Loucy (cell line): ENCODE data around the gene KIF20A.

ENCODE experiments used
- H2AFZ ChIP-seq: fragments of 200-600 bp; sonication (generic); 2 replicates; pipeline ENCODE4 v1.6.0; 2016; ENCODE audit warnings: antibody characterized with exemption, mild to moderate bottlenecking, low read length, moderate library complexity
- H3F3A ChIP-seq: fragments of 200-600 bp; 2 replicates; pipeline ENCODE4 v1.6.0; 2016; ENCODE audit warnings: antibody characterized with exemption, low read depth, mild to moderate bottlenecking
- H3K27me3 ChIP-seq: fragments of 200-600 bp; sonication (generic); 2 replicates; pipeline ENCODE4 v1.6.1; 2014; ENCODE audit warnings: low read length, mild to moderate bottlenecking; ENCODE audit not compliant: insufficient read depth, poor library complexity, severe bottlenecking
- H3K36me3 ChIP-seq: fragments of 200-600 bp; sonication (generic); 2 replicates; pipeline ENCODE4 v1.6.1; 2016; ENCODE audit warnings: low read length; ENCODE audit not compliant: insufficient read depth
- H3K4me1 ChIP-seq: fragments of 200-600 bp; sonication (generic); 2 replicates; pipeline ENCODE4 v1.5.1; 2014; ENCODE audit warnings: low read length, mild to moderate bottlenecking; ENCODE audit not compliant: insufficient read depth, poor library complexity, severe bottlenecking
- H3K4me2 ChIP-seq: fragments of 200-600 bp; sonication (generic); 2 replicates; pipeline ENCODE4 v1.6.0; 2014; ENCODE audit warnings: antibody characterized with exemption, low read length, low read depth, mild to moderate bottlenecking; ENCODE audit not compliant: poor library complexity, severe bottlenecking
- H3K4me3 ChIP-seq: fragments of 200-600 bp; sonication (generic); 2 replicates; pipeline ENCODE4 v1.5.1; 2014; ENCODE audit warnings: low read length, mild to moderate bottlenecking, mixed read lengths; ENCODE audit not compliant: poor library complexity, severe bottlenecking
- H3K79me2 ChIP-seq: fragments of 200-600 bp; sonication (generic); 2 replicates; pipeline ENCODE4 v1.6.1; 2014; ENCODE audit warnings: low read length; ENCODE audit not compliant: insufficient read depth
- H3K9ac ChIP-seq: fragments of 200-600 bp; sonication (generic); 2 replicates; pipeline ENCODE4 v1.6.0; 2014; ENCODE audit warnings: mild to moderate bottlenecking, low read depth, low read length, moderate library complexity; ENCODE audit not compliant: poor library complexity, severe bottlenecking
- H3K9me2 ChIP-seq: fragments of 200-600 bp; sonication (generic); replicated peaks from 2 replicates; pipeline ENCODE4 v1.6.1; 2016; ENCODE audit warnings: low read depth, low read length, mixed read lengths
- H3K9me3 ChIP-seq: fragments of 200-600 bp; sonication (generic); 2 replicates; pipeline ENCODE4 v1.6.1; 2014; ENCODE audit warnings: mild to moderate bottlenecking, antibody characterized with exemption, low read length, low read depth; ENCODE audit not compliant: insufficient read depth
- H4K20me1 ChIP-seq: fragments of 200-600 bp; sonication (generic); 2 replicates; pipeline ENCODE4 v1.6.0; 2014; ENCODE audit warnings: antibody characterized with exemption, low read length, mild to moderate bottlenecking; ENCODE audit not compliant: insufficient read depth, poor library complexity, severe bottlenecking
- EZH2phosphoT487 ChIP-seq: fragments of 200-600 bp; IDR thresholded peaks from 2 replicates; pipeline ENCODE4 v1.6.1; 2018; ENCODE audit warnings: antibody characterized with exemption, mild to moderate bottlenecking, moderate library complexity, borderline replicate concordance
- TF ChIP-seq, protein P1 (sequence below): fragments of 200-600 bp; sonication (generic); conservative IDR thresholded peaks from 2 replicates; pipeline ENCODE4 v1.5.1; 2014; ENCODE audit warnings: mild to moderate bottlenecking, antibody characterized with exemption, low read length

Gene KIF20A

DNA sequence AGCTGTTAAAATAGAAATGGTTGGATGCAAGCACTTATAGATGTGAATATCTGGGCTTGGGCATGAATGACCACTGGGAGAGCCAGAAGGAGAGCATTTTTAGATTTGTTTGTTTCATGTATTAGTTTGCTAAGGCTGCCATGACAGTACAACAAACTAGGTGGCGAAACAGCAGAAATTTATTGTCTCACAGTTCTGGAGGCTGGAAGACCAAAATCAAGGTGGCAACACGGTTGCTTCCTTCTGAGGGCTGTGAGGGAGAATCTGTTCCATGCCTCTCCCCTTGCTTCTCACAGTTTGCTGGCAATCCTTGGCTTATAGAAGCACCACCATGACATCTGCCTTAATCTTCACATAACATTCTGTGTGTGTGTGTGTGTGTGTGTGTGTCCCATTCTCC, 54.4 kb downstream of the KIF20A start:
- H2AFZ ChIP-seq = 0 out of 2 replicates have a peak overlapping the region, but pooled peaks have one; percentile 5
- TF ChIP-seq, protein P1, sequence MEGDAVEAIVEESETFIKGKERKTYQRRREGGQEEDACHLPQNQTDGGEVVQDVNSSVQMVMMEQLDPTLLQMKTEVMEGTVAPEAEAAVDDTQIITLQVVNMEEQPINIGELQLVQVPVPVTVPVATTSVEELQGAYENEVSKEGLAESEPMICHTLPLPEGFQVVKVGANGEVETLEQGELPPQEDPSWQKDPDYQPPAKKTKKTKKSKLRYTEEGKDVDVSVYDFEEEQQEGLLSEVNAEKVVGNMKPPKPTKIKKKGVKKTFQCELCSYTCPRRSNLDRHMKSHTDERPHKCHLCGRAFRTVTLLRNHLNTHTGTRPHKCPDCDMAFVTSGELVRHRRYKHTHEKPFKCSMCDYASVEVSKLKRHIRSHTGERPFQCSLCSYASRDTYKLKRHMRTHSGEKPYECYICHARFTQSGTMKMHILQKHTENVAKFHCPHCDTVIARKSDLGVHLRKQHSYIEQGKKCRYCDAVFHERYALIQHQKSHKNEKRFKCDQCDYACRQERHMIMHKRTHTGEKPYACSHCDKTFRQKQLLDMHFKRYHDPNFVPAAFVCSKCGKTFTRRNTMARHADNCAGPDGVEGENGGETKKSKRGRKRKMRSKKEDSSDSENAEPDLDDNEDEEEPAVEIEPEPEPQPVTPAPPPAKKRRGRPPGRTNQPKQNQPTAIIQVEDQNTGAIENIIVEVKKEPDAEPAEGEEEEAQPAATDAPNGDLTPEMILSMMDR = no peak
- no peak for TF ChIP-seq EZH2phosphoT487
- no peaks in the 10 kb centered on the region for H3K9me3 ChIP-seq

DNA sequence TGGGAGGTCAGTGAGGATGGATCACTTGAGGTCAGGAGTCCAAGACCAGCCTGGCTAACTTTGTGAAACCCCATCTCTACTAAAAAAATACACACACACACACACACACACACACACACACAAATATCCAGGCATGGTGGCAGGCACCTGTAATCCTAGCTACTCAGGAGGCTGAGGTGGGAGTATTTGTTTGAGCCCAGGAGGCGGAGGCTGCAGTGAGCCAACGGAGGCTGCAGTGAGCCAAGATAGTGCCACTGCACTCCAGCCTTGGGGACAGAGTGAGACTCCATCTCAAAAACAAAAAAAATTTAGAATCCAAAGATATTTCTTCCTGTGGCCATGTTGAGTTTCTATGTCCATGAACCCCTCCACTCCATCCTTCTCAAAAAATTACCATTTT, 55.7 kb downstream of the KIF20A start:
- Histone ChIP-seq H3K9me3 (no peaks in the 10 kb centered on the region), H2AFZ (no peak overlapping the region), H3K4me1 (peaks cover 5% of the 10 kb centered on the region), H3F3A (no peaks in the 10 kb centered on the region), H3K79me2 (no peaks in the 10 kb centered on the region), H3K4me2 (no peak overlapping the region), H3K9me2 (no peaks in the 10 kb centered on the region), H3K4me3 (no peak overlapping the region), H4K20me1 (no peaks in the 10 kb centered on the region), H3K36me3 (no peaks in the 10 kb centered on the region), H3K9ac (no peak overlapping the region), H3K27me3 (no peaks in the 10 kb centered on the region)
- TF ChIP-seq EZH2phosphoT487 = no peak

More for the DNA sequence above, 54.4 kb downstream of the KIF20A start:
- Histone ChIP-seq H3K27me3 (no peaks in the 10 kb centered on the region), H3F3A (no peaks in the 10 kb centered on the region), H3K9ac (no peak overlapping the region), H4K20me1 (no peaks in the 10 kb centered on the region), H3K9me2 (no peaks in the 10 kb centered on the region), H3K4me1 (no peaks in the 10 kb centered on the region), H3K4me2 (no peak overlapping the region), H3K79me2 (no peaks in the 10 kb centered on the region), H3K36me3 (no peaks in the 10 kb centered on the region), H3K4me3 (no peak overlapping the region)
